Skeletal muscle satellite cell (primary cell): ENCODE measurements around the gene TXLNB.
"Not testable (repeated sequence)": the region's sequence is repeated elsewhere in the genome, so short reads cannot be mapped to it uniquely, and the experiment has no call there.

Experiments
- H3K27me3 ChIP-seq: 2 replicates; pipeline ENCODE4 v1.7.0; 2013; ENCODE audit warnings: low read length; ENCODE audit not compliant: control insufficient read depth, insufficient read depth
- H3K36me3 ChIP-seq: 2 replicates; pipeline ENCODE4 v1.7.0; 2013; ENCODE audit warnings: mild to moderate bottlenecking, control low read depth, low read length; ENCODE audit not compliant: insufficient read depth
- H3K4me1 ChIP-seq: 2 replicates; pipeline ENCODE4 v1.7.0; 2013; ENCODE audit warnings: low read length; ENCODE audit not compliant: control insufficient read depth, insufficient read depth
- H3K4me2 ChIP-seq: 2 replicates; pipeline ENCODE4 v1.7.0; 2013; ENCODE audit warnings: mild to moderate bottlenecking, low read length
- H3K4me3 ChIP-seq: 2 replicates; pipeline ENCODE4 v1.7.0; 2013; ENCODE audit warnings: low read length
- H3K9ac ChIP-seq: 2 replicates; pipeline ENCODE4 v1.7.0; 2013; ENCODE audit warnings: mild to moderate bottlenecking, low read depth, low read length, moderate library complexity
- H3K9me3 ChIP-seq: replicated peaks from 2 replicates; pipeline ENCODE4 v1.7.0; 2013; ENCODE audit warnings: mild to moderate bottlenecking, control low read depth, low read length

Gene TXLNB

GRCh38 chr6:139287868-139288267 is 3.9 kb downstream of the TXLNB start:
- peaks cover 23% of the 10 kb centered on the region for H3K4me1 ChIP-seq
- no peaks in the 10 kb centered on the region for H3K36me3 ChIP-seq
- no peaks in the 10 kb centered on the region for H3K9me3 ChIP-seq
- H3K9ac ChIP-seq: no peak overlapping the region
- no peaks in the 10 kb centered on the region for H3K27me3 ChIP-seq
- H3K4me3 ChIP-seq: no peak overlapping the region
- no peak overlapping the region for H3K4me2 ChIP-seq

- H3K27me3 ChIP-seq, H3K36me3 ChIP-seq, H3K4me3 ChIP-seq, H3K4me2 ChIP-seq, H3K9me3 ChIP-seq, H3K9ac ChIP-seq: not testable (repeated sequence)
- H3K4me1 ChIP-seq: peaks cover 11% of the 10 kb centered on the region
Observed at GRCh38 chr6:139286438-139286837, 5.4 kb downstream of the TXLNB start.

GRCh38 chr6:139285590-139285989 is 6.2 kb downstream of the TXLNB start:
- Histone ChIP-seq H3K9me3 (no peaks in the 10 kb centered on the region), H3K4me3 (no peak overlapping the region), H3K36me3 (no peaks in the 10 kb centered on the region), H3K4me2 (no peak overlapping the region), H3K27me3 (no peaks in the 10 kb centered on the region), H3K9ac (no peak overlapping the region), H3K4me1 (peaks cover 3% of the 10 kb centered on the region)

GRCh38 chr6:139284789-139285188 is 7.0 kb downstream of the TXLNB start:
- Histone ChIP-seq H3K4me3 (no peak overlapping the region), H3K4me1 (no peaks in the 10 kb centered on the region), H3K36me3 (no peaks in the 10 kb centered on the region), H3K9ac (no peak overlapping the region), H3K4me2 (no peak overlapping the region), H3K27me3 (no peaks in the 10 kb centered on the region), H3K9me3 (no peaks in the 10 kb centered on the region)

GRCh38 chr6:139282684-139283083 is 9.1 kb downstream of the TXLNB start:
- H3K27me3 ChIP-seq: no peaks in the 10 kb centered on the region
- no peak overlapping the region for H3K4me2 ChIP-seq
- no peak overlapping the region for H3K9ac ChIP-seq
- H3K4me3 ChIP-seq: no peak overlapping the region
- H3K36me3 ChIP-seq: no peaks in the 10 kb centered on the region
- no peaks in the 10 kb centered on the region for H3K9me3 ChIP-seq
- no peaks in the 10 kb centered on the region for H3K4me1 ChIP-seq

- Histone ChIP-seq H3K4me3 (no peak overlapping the region), H3K36me3 (no peaks in the 10 kb centered on the region), H3K27me3 (no peaks in the 10 kb centered on the region), H3K9me3 (no peaks in the 10 kb centered on the region), H3K9ac (no peak overlapping the region), H3K4me2 (no peak overlapping the region), H3K4me1 (no peaks in the 10 kb centered on the region)
Observed at GRCh38 chr6:139278190-139278589, 13.6 kb downstream of the TXLNB start.

GRCh38 chr6:139277587-139277986 is 14.2 kb downstream of the TXLNB start:
- no peaks in the 10 kb centered on the region for H3K36me3 ChIP-seq
- no peaks in the 10 kb centered on the region for H3K27me3 ChIP-seq
- no peak overlapping the region for H3K4me3 ChIP-seq
- H3K4me1 ChIP-seq: no peaks in the 10 kb centered on the region
- peak overlapping the region; percentile 4 for H3K4me2 ChIP-seq
- no peak overlapping the region for H3K9ac ChIP-seq
- no peaks in the 10 kb centered on the region for H3K9me3 ChIP-seq

- H3K4me3 ChIP-seq: no peak overlapping the region
- no peak overlapping the region for H3K9ac ChIP-seq
- no peaks in the 10 kb centered on the region for H3K4me1 ChIP-seq
Observed at GRCh38 chr6:139277161-139277560, 14.6 kb downstream of the TXLNB start.

GRCh38 chr6:139275279-139276055 is 16.3 kb downstream of the TXLNB start:
- Histone ChIP-seq H3K9ac (no peak overlapping the region), H3K4me1 (no peaks in the 10 kb centered on the region), H3K27me3 (no peaks in the 10 kb centered on the region), H3K4me3 (no peak overlapping the region), H3K9me3 (no peaks in the 10 kb centered on the region), H3K36me3 (no peaks in the 10 kb centered on the region), H3K4me2 (no peak overlapping the region)

More at GRCh38 chr6:139277161-139277560, 14.6 kb downstream of the TXLNB start:
- H3K4me2 ChIP-seq: peak overlapping the region; percentile 4
- H3K36me3 ChIP-seq: no peaks in the 10 kb centered on the region
- H3K9me3 ChIP-seq: no peaks in the 10 kb centered on the region
- no peaks in the 10 kb centered on the region for H3K27me3 ChIP-seq

GRCh38 chr6:139271056-139271455 is 20.7 kb downstream of the TXLNB start:
- no peaks in the 10 kb centered on the region for H3K27me3 ChIP-seq
- H3K9me3 ChIP-seq: no peaks in the 10 kb centered on the region
- H3K4me1 ChIP-seq: no peaks in the 10 kb centered on the region
- H3K4me3 ChIP-seq: no peak overlapping the region
- H3K9ac ChIP-seq: no peak overlapping the region
- H3K36me3 ChIP-seq: no peaks in the 10 kb centered on the region
- no peak overlapping the region for H3K4me2 ChIP-seq

GRCh38 chr6:139270249-139270648 is 21.5 kb downstream of the TXLNB start:
- Histone ChIP-seq H3K36me3 (no peaks in the 10 kb centered on the region), H3K27me3 (no peaks in the 10 kb centered on the region), H3K9ac (no peak overlapping the region)

GRCh38 chr6:139265512-139266190 is 26.1 kb downstream of the TXLNB start:
- Histone ChIP-seq H3K4me1 (peaks cover 13% of the 10 kb centered on the region), H3K4me2 (no peak overlapping the region), H3K4me3 (no peak overlapping the region), H3K9ac (no peak overlapping the region), H3K27me3 (no peaks in the 10 kb centered on the region), H3K9me3 (no peaks in the 10 kb centered on the region), H3K36me3 (no peaks in the 10 kb centered on the region)

More at GRCh38 chr6:139270249-139270648, 21.5 kb downstream of the TXLNB start:
- H3K4me1 ChIP-seq: peaks cover 3% of the 10 kb centered on the region
- no peak overlapping the region for H3K4me2 ChIP-seq
- H3K4me3 ChIP-seq: no peak overlapping the region
- H3K9me3 ChIP-seq: no peaks in the 10 kb centered on the region
